Heart right ventricle (tissue), 16 donors: ENCODE data around the gene PPP1R10. TPM values are rescaled to one million over a fixed set of nuclear protein-coding genes. Genes with fewer than 3 reads are reported as not detected.

Source experiments
- ATAC-seq, 8 donors: fragments of 200-7000 bp; cut with Tn5 transposase; one replicate each; pipeline ENCODE4 v1.9.1; 2020; ENCODE audit warnings: mild to moderate bottlenecking in 8 of 8, moderate library complexity in 8 of 8, moderate number of reproducible peaks in 1 of 8
- DNase-seq, 2 donors: peaks; one replicate each; pipeline ENCODE4 v3.0.0-alpha.2; 2020
- H3K27ac ChIP-seq, 10 donors: fragments of 200-600 bp; sonication (generic) in 2 of 10; one replicate each; pipeline versions ENCODE4 v1.5.0 to v1.8.0; 2020 to 2022; ENCODE audit warnings: mild to moderate bottlenecking in 3 of 10
- H3K27me3 ChIP-seq, 7 donors: fragments of 200-600 bp; one replicate each; pipeline ENCODE4 v1.8.0; 2021 to 2022; ENCODE audit warnings: mild to moderate bottlenecking in 2 of 7
- H3K36me3 ChIP-seq, 9 donors: fragments of 200-600 bp; sonication (generic) in 1 of 9; one replicate each; pipeline versions ENCODE4 v1.5.0 to v1.8.0; 2020 to 2022; ENCODE audit warnings: mild to moderate bottlenecking in 2 of 9
- H3K4me1 ChIP-seq, 9 donors: fragments of 200-600 bp; sonication (generic) in 1 of 9; one replicate each; pipeline versions ENCODE4 v1.5.0 to v1.8.0; 2020 to 2022; ENCODE audit warnings: mild to moderate bottlenecking in 4 of 9
- H3K4me3 ChIP-seq, 10 donors: fragments of 200-600 bp; sonication (generic) in 2 of 10; one replicate each; pipeline versions ENCODE4 v1.5.0 to v1.8.0; 2020 to 2022; ENCODE audit warnings: mild to moderate bottlenecking in 7 of 10, moderate library complexity in 2 of 10
- H3K9me3 ChIP-seq, 11 donors: fragments of 200-600 bp in 10 of 11; sonication (generic) in 2 of 11; one replicate each; pipeline versions ENCODE4 v1.5.0 to v1.8.0; 2013 to 2022; ENCODE audit warnings: mild to moderate bottlenecking in 2 of 11, control low read depth in 1 of 11, moderate library complexity in 1 of 11
- WGBS, 2 donors: extraction: QIAGEN DNeasy Blood & Tissue Kit; methylation state at CpG; one replicate each; pipeline ENCODE4 v1.1.7; 2013; ENCODE audit warnings: inconsistent platforms in 1 of 2; 5-methylcytosine and 5-hydroxymethylcytosine counted together
- intact Hi-C, 10 donors: fragments of 100-400 bp; cut with DNase I; formaldehyde crosslinking; loops; one replicate each; pipeline versions ENCODE4 v1.11.1 to v1.14.2; 2022
- polyA plus RNA-seq, 2 donors: library from polyadenylated mRNA; stranded (reverse); fragments of 200-250 nt; gene quantifications; one replicate each; pipeline ENCODE4 v1.2.3, GENCODE V29; 2013
- total RNA-seq, 10 donors: library from RNA; stranded (reverse); fragmentation: NEBNext Ultra II Directional in 3 of 10; extraction: Animal tissue kit (Norgen Biotek cat#: 25700) in 3 of 10; gene quantifications; one replicate each; pipeline versions ENCODE4 v1.2.1 to v1.2.4, GENCODE V29; 2021 to 2023
- TF ChIP-seq, protein P1 (sequence below), 9 donors: fragments of 200-600 bp; sonication (generic) in 2 of 9; IDR thresholded peaks; one replicate each; pipeline versions ENCODE4 v1.5.0 to v1.8.0; 2021 to 2022; ENCODE audit warnings: antibody characterized with exemption in 9 of 9, mild to moderate bottlenecking in 5 of 9, moderate library complexity in 1 of 9
- donor health status: Arrhythmogenic right ventricular cardiomyopathy.
- donor health status: ischemic (EF 13 %, LVEDD 7.1; RV severe dilation, severe dysfunction).
- donor health status: healthy with polysubstance abuse.
- donor health status: DM: no; HTN: yes; CAD: no.
- donor health status: DM: no; HTN: no; CAD: no.
- donor health status: ischemic (EF 25% LVEDD 6.9; RV normal size, moderate dysfunction).
- donor health status: ischemic (EF 25% LVEDD 5.7; RV mildly dilated, moderate dysfunction).
- donor health status: healthy.
- donor health status: DM: yes; HTN: yes; CAD: no.
- donor health status: Ischemic cardiomyopathy.
- donor health status: ischemic (EF 35%, LVEDD 5.7; RV mildly dilated, moderate dysfunction).
- donor health status: nonischemic (EF 11% LVEDD 7.7; RV severe dilation, severe dysfunction).
- donor health status: DM: yes; HTN: yes; CAD: no.
- donor health status: PGD.
- donor health status: ischemic (EF 29% LVEDD 5.4; RV normal size, mild dysfunction).
- donor health status: nonischemic (EF 23%, LVEDD 6.1; RV moderate dilation, normal function).

The PPP1R10 gene
- total and polyA plus RNA-seq, 12 donors, result 7.8 to 51.1 (median 30.1) TPM

DNA sequence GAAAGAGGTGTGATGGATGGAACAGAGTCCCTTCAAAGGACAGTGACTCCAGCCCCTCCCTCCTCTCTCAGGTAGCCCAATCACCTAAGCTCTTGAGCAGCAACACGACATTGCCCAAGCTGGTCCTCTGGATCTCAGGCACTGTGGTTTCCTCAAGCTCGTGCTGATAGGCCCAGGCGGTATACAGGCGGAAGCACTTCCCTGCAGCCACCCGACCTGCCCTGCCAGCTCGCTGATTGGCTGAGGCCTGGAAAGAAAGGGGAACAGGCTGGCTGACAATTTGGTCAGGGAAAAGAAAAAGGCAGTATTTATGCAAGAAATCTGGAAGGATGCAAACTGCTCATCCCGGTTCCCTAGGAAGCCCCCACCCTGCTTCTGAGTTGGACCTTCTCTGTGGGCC, 39.5 kb upstream of the PPP1R10 start:
- DNase-seq (no peak), ATAC-seq (no peak)
- Histone ChIP-seq H3K4me3 (no peak overlapping the region), H3K27me3 (no peaks in the 10 kb centered on the region), H3K9me3 (no peaks in the 10 kb centered on the region), H3K4me1 (no peaks in the 10 kb centered on the region), H3K27ac (no peak overlapping the region), H3K36me3 (peaks cover 11 to 100% (median 88%) of the 10 kb centered on the region in 9 donors)
- TF ChIP-seq, protein P1, sequence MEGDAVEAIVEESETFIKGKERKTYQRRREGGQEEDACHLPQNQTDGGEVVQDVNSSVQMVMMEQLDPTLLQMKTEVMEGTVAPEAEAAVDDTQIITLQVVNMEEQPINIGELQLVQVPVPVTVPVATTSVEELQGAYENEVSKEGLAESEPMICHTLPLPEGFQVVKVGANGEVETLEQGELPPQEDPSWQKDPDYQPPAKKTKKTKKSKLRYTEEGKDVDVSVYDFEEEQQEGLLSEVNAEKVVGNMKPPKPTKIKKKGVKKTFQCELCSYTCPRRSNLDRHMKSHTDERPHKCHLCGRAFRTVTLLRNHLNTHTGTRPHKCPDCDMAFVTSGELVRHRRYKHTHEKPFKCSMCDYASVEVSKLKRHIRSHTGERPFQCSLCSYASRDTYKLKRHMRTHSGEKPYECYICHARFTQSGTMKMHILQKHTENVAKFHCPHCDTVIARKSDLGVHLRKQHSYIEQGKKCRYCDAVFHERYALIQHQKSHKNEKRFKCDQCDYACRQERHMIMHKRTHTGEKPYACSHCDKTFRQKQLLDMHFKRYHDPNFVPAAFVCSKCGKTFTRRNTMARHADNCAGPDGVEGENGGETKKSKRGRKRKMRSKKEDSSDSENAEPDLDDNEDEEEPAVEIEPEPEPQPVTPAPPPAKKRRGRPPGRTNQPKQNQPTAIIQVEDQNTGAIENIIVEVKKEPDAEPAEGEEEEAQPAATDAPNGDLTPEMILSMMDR (IDR thresholded peaks at IDR 0.05), result no peak
- intact Hi-C loops, result no loop called here
- WGBS, 2 donors, result 79% methylated on average over 7 of the region's 7 CpGs

DNA sequence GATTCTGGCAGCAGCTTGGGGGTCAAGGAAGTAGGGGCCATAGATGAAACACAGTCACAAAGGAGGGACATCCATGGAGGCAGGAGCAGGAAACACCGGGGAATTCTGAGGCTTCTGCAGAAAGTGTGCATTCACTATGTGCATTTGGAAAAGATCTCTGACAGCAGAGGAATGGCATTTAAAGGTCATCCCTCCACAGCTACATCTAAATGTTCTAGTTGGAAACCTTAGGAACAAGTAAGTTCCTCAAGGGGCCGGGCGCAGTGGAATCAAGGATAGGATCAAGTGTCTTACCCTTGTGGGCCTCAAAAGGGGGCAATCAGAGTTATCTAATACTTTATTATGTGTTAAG, 38.7 kb upstream of the PPP1R10 start:
- no peaks in the 10 kb centered on the region for H3K27me3 ChIP-seq

DNA sequence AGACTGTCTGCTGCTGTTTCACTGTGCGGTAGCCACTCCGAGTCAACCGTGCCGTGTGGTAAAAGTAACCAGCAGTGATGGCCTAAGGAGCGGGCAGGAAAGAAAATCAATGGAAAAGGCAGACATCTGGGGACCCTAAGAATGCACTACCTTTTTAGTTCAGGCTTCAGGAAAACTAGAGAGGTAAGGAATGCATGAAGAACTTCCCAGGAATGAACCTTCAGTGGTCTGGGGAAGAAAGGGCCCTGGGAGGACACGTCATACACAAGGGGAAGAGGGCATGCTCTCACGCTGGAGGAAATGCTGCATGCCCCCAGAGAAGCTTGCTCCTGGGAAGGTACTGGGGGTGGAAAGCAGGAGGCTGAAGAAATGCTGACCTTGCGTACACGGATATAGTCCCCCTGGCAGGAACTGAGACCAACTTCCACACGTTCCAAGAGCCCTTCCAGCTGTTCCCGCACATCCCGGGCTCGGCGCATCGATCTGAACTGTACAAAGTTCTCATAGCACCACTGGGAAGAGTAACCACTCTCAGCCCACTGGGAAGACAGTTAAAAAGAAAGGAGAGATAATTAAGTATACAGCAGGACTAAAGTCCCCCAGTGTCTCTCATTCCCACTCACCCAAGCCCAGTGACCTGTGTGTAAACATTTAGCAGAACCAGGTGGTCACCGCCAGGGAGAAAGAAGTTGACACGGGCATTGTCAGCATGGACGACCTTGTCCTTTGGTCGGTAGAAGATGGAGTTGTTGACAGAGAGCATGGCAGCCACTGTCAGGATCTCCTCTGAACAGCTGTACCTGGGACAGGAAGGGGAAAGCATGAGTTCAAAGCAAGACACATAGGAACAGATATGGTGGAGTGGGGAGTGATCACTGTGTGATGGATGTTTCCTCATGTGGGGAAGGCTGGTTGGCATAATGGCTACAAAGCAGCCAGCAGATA, 38.0 kb upstream of the PPP1R10 start:
- no peaks in the 10 kb centered on the region for H3K27me3 ChIP-seq
- H3K27ac ChIP-seq, result no peak overlapping the region
- no peak for DNase-seq
- ATAC-seq, result no peak
- no peaks in the 10 kb centered on the region for H3K4me1 ChIP-seq
- no peaks in the 10 kb centered on the region for H3K9me3 ChIP-seq
- H3K36me3 ChIP-seq, result peaks cover 11 to 100% (median 90%) of the 10 kb centered on the region in 9 donors
- WGBS, 2 donors, result 89 to 93% methylated on average over 19 of the region's 19 CpGs
- no peak overlapping the region for H3K4me3 ChIP-seq
- TF ChIP-seq, protein P1 (IDR thresholded peaks at IDR 0.05), result no peak
- intact Hi-C loops, result no loop called here

More for the DNA sequence above, 38.7 kb upstream of the PPP1R10 start:
- ATAC-seq (no peak), DNase-seq (no peak)
- Histone ChIP-seq H3K4me3 (no peak overlapping the region), H3K4me1 (no peaks in the 10 kb centered on the region), H3K27ac (no peak overlapping the region), H3K9me3 (no peaks in the 10 kb centered on the region), H3K36me3 (peaks cover 11 to 100% (median 94%) of the 10 kb centered on the region in 9 donors)
- intact Hi-C loops, result no loop called here
- 97 to 98% methylated on average over 3 of the region's 3 CpGs for WGBS, 2 donors
- TF ChIP-seq, protein P1 (IDR thresholded peaks at IDR 0.05), result no peak

DNA sequence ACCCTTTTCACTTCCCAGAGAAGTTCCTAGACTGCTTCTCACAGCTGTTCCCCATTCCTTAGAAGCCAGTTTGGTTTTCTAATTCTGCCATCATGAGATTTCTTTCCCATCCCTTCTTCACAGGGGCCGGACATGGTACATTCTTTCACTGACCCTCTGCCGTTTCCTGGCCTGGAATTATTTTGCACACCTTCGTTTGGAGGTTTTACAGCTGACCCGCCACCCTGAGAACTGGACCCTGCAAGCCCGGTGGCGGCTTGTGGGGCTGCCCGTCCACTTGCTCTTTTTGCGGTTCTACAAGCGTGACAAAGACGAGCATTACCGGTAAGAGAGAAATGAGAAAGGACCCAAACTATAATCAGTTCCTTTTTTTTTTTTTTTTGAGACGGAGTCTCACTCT, 34.1 kb upstream of the PPP1R10 start:
- ATAC-seq, result no peak
- no peak overlapping the region for H3K27ac ChIP-seq
- peaks cover 9 to 68% (median 55%) of the 10 kb centered on the region in 9 donors for H3K36me3 ChIP-seq
- H3K9me3 ChIP-seq, result no peaks in the 10 kb centered on the region
- intact Hi-C loops, result no loop called here
- 88 to 91% methylated on average over 12 of the region's 12 CpGs for WGBS, 2 donors
- TF ChIP-seq, protein P1 (IDR thresholded peaks at IDR 0.05), result no peak
- no peaks in the 10 kb centered on the region for H3K27me3 ChIP-seq
- H3K4me1 ChIP-seq, result peaks cover 7 to 25% (median 17%) of the 10 kb centered on the region in 9 donors
- DNase-seq, result no peak
- no peak overlapping the region for H3K4me3 ChIP-seq
